Measurements from ENCODE around the gene KDM3B. TPM values are rescaled to one million over a fixed set of nuclear protein-coding genes. Genes with fewer than 3 reads are reported as not detected.

The KDM3B gene
- total RNA-seq, 1 experiment from 2014 or later = 89.2 TPM

GRCh38 chr5:138445547-138446271 lies 93.2 kb downstream of the KDM3B start:
- no peaks in the 10 kb centered on the region for H3K23me2 ChIP-seq (ENCODE audit: insufficient read length, low read depth, low read length, poor library complexity, severe bottlenecking)
- H2BK120ac ChIP-seq (ENCODE audit: low read depth, low read length, poor library complexity, severe bottlenecking) = no peak overlapping the region
- no CpG with 5 or more reads among the region's 18 CpGs for WGBS (ENCODE audit: extremely low coverage, insufficient read length, low lambda C conversion rate)
- no peak for DNase-seq
- no peak overlapping the region for H2BK5ac ChIP-seq (ENCODE audit: insufficient read length, low read length)
- H3K9ac ChIP-seq (ENCODE audit: extremely low read depth, insufficient read length, low read length) = no peak overlapping the region
- Mint-ChIP-seq H3K9me3 (no peaks in the 10 kb centered on the region; a peak in 1 of 5 replicates), H3K27me3 (ENCODE audit: low read depth) (peaks cover 4% of the 10 kb centered on the region; the same call in 1 of the 2 replicates), H3K4me1 (peaks cover 19 to 22% of the 10 kb centered on the region in 2 experiments), H3K4me3 (no peak overlapping the region), H3K27ac (no peak overlapping the region; a peak in 1 of 7 replicates), H3K36me3 (ENCODE audit: insufficient read depth in 1 of 3, low read depth in 3 of 3) (peaks cover 0 to 18% (median 11%) of the 10 kb centered on the region in 3 experiments; a peak in 5 of 7 replicates)
- H2AK5ac ChIP-seq (ENCODE audit: insufficient read length, low read length) = no peak overlapping the region
- no peak for TF ChIP-seq CTCF (conservative IDR thresholded peaks at IDR 0.05)
- no peak overlapping the region for H4K91ac ChIP-seq (ENCODE audit: insufficient read length, low read depth, low read length)
- no peak overlapping the region for H2AFZ ChIP-seq (ENCODE audit: low read length)
- no peak overlapping the region for H4K5ac ChIP-seq (ENCODE audit: insufficient read length, low read depth, low read length)
- no peaks in the 10 kb centered on the region for H3K79me2 ChIP-seq (ENCODE audit: insufficient read depth, low read length)
- H2BK15ac ChIP-seq (ENCODE audit: low read depth, low read length) = no peak overlapping the region
- no peaks in the 10 kb centered on the region; the same call in 1 of the 2 replicates for H3K4me1 ChIP-seq (ENCODE audit: insufficient read depth, low read length)
- H3K18ac ChIP-seq (ENCODE audit: insufficient read length, low read depth, low read length) = no peak overlapping the region
- H3K14ac ChIP-seq (ENCODE audit: insufficient read depth, low read length) = no peak overlapping the region
- no peaks in the 10 kb centered on the region for H3K27me3 ChIP-seq (ENCODE audit: insufficient read depth, low read length)
- no peak overlapping the region for H3K56ac ChIP-seq (ENCODE audit: insufficient read length, low read depth, low read length)
- no peak overlapping the region for H4K8ac ChIP-seq (replicated peaks; ENCODE audit: insufficient read length, low read depth, low read length)
- H3T11ph ChIP-seq (ENCODE audit: low read length) = no peak overlapping the region
- H3K23ac ChIP-seq (ENCODE audit: insufficient read length, low read depth, low read length) = no peak overlapping the region
- H3K9me3 ChIP-seq (ENCODE audit: control insufficient read depth, low read depth, low read length) = no peaks in the 10 kb centered on the region
- H4K20me1 ChIP-seq (ENCODE audit: control insufficient read depth, insufficient read depth, insufficient read length) = no peaks in the 10 kb centered on the region
- H2BK20ac ChIP-seq (ENCODE audit: low read depth, low read length, poor library complexity, severe bottlenecking) = no peak overlapping the region
- H3K27ac ChIP-seq (ENCODE audit: insufficient read length, low read depth, low read length) = no peak overlapping the region
- no peak overlapping the region for H3K4me2 ChIP-seq (ENCODE audit: insufficient read depth, insufficient read length, low read length)
- no peaks in the 10 kb centered on the region for H3K79me1 ChIP-seq (ENCODE audit: insufficient read depth, low read depth, low read length, poor library complexity, severe bottlenecking)
- H3K4ac ChIP-seq (ENCODE audit: low read depth, low read length) = no peak overlapping the region
- H2BK12ac ChIP-seq (ENCODE audit: insufficient read length, low read depth, low read length) = no peak overlapping the region
